K562 (cell line): Measurements from ENCODE around the gene KLRC3.

ENCODE experiments used
- BMI1 ChIP-seq: fragments of 150-350 bp; IDR thresholded peaks from 2 replicates; pipeline ENCODE4 v1.6.1; 2014; ENCODE audit warnings: low read length
- KAT7 ChIP-seq: sonication (generic); formaldehyde crosslinking; IDR thresholded peaks from 2 replicates; pipeline ENCODE4 v1.8.0; 2022; ENCODE audit warnings: missing genetic modification reagents, mild to moderate bottlenecking, borderline replicate concordance
- KDM5B ChIP-seq: fragments of 200-600 bp; sonication (generic); IDR thresholded peaks from 2 replicates; pipeline ENCODE4 v1.6.1; 2012; ENCODE audit warnings: low read depth, mild to moderate bottlenecking, moderate library complexity, low read length, control low read depth, inconsistent platforms; ENCODE audit not compliant: insufficient replicate concordance
- NFRKB ChIP-seq: fragments of 450-650 bp; IDR thresholded peaks from 2 replicates; pipeline ENCODE4 v1.6.1; 2016; ENCODE audit warnings: low read depth
- PRPF4 ChIP-seq: fragments of 200-400 bp; formaldehyde crosslinking; IDR thresholded peaks from one replicate; pipeline ENCODE4 v1.6.1; 2017; ENCODE audit warnings: low read length, low read depth, mild to moderate bottlenecking; ENCODE audit not compliant: insufficient read depth, poor library complexity, severe bottlenecking
- RCOR1 ChIP-seq, 2 experiments: IDR thresholded peaks; 2 replicates each; pipeline ENCODE4 v1.6.1; 2012; ENCODE audit warnings: low read depth in 2 of 2, low read length in 2 of 2, borderline replicate concordance in 1 of 2, improper control_type of control experiment in 1 of 2
- SIN3B ChIP-seq: fragments of 450-650 bp; IDR thresholded peaks from 2 replicates; pipeline ENCODE4 v1.6.1; 2017; ENCODE audit warnings: low read depth, mild to moderate bottlenecking, moderate library complexity
- SRSF1 ChIP-seq: fragments of 200-400 bp; formaldehyde crosslinking; IDR thresholded peaks from 2 replicates; pipeline ENCODE4 v1.6.1; 2017; ENCODE audit warnings: mild to moderate bottlenecking, low read depth, low read length, moderate library complexity
- THRAP3 ChIP-seq: fragments of 450-650 bp; IDR thresholded peaks from 2 replicates; pipeline ENCODE4 v1.6.1; 2016; ENCODE audit warnings: mild to moderate bottlenecking, inconsistent platforms, borderline replicate concordance

DNA sequence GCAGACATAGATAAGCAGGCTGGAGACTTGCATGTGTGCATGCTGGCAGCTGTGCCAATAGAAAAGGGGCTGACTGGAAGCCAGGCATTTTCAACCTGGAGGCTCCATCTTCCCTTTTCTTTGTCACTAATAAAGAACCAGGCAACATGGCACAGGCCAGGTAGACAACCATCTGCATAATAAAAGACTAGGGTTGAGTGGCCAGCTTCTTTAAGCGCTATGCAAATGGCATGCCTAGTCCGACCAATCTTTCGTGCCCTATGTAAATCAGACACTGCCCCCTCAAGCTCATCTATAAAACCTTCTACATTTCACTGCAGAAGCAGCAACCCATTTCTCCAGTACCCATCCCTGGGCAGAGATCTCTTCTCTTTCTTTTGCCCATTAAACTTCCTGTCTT, 37.4 kb upstream of the KLRC3 start:
- TF ChIP-seq THRAP3 (no peak), BMI1 (no peak), RCOR1 (IDR thresholded peaks at IDR 0.05; ENCODE audit: borderline replicate concordance in 1 of 2, low read depth in 2 of 2, low read length in 2 of 2) (no peak), KDM5B (no peak), SRSF1 (no peak), NFRKB (no peak), SIN3B (no peak), PRPF4 (no peak), KAT7 (CRISPR knock-in tag) (no peak)
